NCI-H146 treated with DMSO at 0.1 percent for 48 hours (cell line): ENCODE data around the gene PPP2R5C.

Experiments
- DNase-seq: peaks from one replicate; lab custom pipeline; 2025; ENCODE audit not compliant: unreplicated experiment; lab: John Stamatoyannopoulos, UW

Gene PPP2R5C

DNA sequence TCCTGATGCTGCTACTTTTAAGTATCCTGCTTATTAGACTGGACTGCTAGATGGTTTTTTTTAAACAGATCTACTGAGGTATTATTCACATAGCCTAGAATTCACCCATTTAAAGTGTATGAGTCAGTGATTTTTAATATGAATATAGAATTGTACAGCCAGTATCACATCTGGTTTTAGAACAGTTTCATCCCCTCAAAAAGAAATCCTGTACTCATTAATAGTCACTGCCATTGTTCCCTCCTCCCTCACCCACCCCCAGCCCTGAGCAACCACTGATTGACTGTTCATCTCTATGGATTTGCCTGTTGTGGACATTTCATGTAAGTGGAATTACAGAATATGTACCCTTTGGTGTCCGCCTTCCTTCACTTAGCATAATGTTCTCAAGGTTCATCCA lies 98.4 kb downstream of the PPP2R5C start:
- DNase-seq = no peak

DNA sequence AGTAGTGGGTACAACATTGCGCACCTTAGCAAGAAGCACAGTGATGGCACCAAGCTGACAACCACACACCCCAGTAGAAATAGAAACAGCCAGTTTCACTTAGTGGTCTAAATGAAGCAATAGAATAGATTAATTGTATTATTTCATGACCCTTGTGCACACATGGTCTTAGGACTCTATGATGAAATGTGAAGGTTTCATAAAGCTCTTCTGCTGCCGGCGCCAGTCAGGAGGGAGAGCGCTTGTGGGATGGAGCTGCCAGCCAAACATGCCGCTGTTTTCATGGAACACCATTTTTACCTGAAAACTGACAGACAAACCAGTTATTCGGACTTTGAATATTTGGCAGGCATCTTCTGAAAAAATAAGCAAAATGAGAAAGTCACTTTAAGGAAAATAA lies 100.0 kb downstream of the PPP2R5C start:
- DNase-seq = no peak

DNA sequence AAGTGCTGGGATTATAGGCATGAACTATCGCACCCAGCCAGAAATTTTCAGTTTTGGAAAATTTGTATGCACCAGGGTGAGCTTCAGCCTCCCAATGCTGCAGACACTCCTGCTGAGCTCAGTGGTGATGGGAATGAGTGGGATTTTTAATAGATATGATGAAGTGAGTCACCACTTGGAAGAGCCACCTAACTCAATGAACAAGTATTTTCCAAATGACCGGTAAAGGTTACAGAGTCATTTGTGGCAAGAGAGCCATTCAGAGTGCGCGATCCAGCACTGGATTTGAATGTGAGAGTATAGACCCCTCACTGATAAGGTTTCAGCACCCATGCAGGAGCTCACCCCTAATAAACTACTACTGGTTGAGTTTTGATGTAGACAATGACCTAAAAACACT lies 100.7 kb downstream of the PPP2R5C start:
- no peak for DNase-seq

DNA sequence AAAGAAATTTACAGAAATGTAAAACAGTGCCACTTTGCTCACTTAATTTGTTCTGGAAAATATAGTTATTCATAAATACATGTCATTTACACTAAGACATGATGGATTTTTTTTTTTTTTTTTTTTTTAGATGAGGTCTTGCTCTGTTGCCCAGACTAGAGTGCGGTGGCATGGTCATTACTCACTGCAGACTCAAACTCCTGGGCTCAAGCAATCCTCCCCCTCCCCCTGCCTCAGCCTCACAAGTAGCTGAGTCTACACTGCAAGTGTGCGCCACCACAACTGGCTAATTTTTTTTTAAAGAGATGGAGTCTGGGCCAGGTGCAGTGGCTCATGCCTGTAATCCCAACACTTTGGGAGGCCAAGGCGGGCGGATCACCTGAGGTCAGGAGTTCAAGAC lies 101.2 kb downstream of the PPP2R5C start:
- no peak for DNase-seq

DNA sequence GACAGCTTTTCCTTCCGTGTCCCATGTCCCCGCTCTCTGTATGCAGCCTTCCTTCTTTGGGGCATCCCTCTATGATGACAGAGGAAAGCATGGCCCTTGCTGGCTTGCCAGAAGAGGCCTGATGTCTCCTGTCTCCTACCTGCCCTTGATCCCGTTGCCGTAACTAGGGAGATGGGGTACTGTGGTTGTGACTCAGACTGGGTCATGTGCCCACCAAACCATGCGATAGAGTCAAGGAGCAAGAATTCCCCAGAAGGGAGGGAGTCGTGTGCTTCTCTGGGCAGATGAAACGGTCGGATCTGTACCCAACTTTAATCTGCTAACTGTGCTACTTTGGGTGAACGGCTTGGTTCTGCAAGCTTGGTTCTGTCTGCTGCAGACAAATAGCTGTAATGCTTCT lies 103.8 kb downstream of the PPP2R5C start:
- DNase-seq = no peak

DNA sequence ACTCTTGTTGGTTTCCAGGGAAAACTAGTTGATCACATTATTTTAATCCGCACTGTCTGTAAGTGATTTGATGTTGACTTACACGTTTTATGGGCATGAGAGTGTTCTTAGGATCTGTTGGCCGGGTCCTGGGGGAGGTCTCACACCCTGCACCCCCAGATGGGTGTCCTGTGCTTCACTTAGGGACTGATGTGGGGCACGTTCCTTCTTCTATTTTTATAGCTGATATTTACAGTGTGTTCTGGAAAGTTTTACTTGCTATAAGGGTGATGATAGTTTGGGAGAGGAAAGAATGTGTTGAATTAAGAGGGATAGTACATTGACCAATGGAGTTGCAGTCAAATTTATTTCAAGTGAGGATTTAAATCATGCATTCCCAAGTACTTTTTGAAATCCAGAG lies 106.3 kb downstream of the PPP2R5C start:
- DNase-seq = no peak

DNA sequence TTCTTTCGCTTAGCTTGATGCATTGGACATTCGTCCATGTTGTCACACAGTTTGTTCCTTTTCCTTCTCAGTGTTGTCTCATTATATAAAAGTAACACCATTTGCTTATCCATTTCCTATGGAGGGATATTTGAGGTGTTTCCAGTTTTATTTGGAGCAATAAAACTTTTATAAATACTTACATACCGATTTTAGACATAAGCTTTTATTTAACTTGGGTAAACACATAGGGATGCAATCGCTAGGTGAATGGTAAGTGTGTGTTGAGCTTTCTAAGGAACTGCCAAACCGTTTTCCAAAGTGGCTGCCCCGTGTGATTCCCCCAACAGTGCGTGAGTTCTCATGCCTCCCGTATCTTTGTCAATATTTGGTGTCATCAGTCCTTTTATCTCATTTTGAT lies 107.7 kb downstream of the PPP2R5C start:
- DNase-seq = no peak

DNA sequence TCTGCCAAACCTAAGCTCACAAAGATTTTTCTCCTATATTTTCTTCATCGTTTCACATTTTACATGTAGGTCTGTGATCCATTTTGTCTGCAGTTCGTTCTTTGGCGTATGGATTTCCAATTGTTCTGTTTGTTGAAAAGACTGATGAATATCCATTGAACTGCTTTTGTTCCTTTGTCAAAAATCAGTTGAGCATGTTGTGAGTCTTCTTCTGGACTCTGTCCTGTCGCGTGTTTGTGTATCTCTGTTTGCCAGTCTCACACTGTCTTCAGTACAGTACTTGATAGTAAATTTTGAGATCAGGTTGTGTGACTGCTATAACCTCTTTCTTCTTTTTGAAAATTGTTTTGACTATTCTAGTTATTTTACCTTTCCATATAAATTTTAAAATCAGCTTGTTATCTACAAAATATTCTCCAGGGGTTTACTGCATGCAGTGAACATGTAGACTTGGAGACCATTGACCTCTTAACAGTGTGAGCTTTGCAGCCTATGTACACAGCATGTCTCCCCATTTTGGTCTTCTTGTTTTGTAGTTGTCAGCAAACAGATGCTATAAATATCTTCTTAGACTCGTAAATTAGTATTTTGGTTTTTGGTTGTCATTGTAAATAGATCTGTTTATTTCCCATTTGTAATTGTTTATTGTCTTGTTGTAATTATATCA lies 108.9 kb downstream of the PPP2R5C start:
- DNase-seq = no peak

DNA sequence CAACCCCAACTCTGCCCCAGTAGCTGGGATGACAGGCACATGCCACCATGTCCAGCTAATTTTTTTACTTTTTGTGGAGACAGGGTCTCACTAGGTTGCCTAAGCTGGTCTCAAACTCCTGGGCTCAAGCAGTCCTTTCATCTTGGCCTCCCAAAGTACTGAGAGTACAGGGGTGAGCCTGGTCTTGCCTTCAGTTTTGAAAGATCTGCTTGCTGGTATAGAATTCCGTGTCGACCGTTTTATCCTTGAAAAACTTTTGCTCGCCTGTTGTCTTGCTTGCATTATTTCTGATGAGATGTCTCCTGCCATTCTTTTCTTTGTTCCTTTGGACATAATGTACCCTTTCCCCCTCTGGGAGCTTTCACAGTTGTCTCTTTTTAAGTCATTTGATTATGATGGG lies 110.8 kb downstream of the PPP2R5C start:
- DNase-seq = no peak

DNA sequence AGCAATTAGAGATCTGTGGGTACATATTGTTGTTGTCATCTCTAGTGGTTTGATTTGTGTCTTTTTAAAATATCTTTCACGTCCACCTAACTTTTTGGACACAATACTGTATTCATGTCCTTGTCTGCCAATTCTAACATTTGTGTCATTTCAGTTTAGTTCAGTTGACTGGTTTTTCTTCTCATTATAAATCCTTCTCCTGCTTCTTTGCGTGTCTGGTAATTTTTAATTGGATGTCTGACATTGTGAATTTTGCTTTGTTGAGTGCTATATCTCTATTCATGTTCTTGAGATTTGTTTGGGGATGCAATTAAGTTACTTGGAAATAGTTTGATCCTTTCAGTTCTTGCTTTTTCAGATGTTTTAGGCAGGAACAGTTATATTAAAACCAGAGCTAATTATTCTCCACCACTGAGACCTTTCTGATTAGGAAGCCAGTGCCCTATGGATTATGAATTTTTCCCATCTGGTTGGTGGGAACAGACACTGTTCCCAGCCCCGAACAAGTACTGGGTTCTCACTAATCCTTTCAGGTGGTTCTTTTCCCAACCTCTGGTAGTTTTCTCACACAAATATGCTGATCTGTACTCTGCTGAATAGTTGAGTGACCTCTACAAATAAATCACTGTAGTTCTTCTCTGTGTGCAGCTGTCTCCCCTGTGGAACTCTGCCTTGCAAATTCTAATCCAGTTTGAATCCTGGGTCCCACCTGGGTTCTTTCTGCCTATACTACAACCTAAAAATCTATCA lies 111.7 kb downstream of the PPP2R5C start:
- DNase-seq = no peak

DNA sequence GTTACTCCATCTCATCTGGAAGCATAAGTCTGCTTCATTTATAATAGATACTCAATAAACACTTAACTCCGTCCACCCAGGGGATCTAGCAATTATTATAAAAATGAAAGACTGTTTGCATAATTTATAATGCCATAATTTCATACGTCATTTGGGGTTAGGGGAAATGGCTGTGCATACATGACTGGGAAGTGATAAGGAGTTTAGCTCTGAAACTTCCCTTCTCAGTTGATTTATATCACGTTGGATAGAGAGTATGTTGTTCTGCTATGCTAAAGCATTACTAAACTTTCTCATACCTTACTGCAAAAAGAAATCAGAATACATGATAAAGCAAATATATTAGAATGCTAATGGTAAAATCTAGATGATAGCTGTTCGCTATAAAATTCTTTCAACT lies 112.5 kb downstream of the PPP2R5C start:
- no peak for DNase-seq

DNA sequence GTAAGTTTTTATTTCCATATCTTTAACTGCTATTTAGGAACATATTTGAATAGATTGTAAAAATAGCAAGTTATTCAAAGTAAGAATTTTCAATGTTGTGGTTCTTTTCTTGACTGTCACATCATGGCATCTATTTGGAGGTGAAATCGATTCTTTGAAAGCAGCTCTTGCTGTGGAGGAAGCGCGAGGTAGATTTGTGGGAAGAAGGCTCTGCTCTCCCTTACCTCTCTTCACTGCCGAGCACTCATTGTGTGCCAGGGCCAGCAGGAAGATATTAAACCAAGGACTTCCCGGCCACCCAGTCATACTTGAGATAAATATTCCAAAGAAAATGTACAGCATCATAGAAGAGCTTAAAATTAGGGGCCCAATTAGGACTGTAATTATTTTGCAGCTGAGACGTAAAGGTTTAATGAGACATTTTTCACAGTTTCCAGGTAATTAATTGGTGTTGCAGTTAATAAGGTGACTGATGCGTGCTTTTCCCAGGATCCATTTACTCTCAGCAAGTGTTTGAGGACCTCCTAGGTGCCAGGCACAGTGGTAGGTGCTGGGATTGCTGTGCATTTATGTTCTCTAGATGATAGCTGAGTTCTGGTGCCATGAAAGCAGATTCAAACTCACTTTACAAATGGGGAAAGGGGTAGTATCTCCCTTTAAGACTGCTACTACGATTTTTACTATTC lies 113.7 kb downstream of the PPP2R5C start:
- DNase-seq = no peak

DNA sequence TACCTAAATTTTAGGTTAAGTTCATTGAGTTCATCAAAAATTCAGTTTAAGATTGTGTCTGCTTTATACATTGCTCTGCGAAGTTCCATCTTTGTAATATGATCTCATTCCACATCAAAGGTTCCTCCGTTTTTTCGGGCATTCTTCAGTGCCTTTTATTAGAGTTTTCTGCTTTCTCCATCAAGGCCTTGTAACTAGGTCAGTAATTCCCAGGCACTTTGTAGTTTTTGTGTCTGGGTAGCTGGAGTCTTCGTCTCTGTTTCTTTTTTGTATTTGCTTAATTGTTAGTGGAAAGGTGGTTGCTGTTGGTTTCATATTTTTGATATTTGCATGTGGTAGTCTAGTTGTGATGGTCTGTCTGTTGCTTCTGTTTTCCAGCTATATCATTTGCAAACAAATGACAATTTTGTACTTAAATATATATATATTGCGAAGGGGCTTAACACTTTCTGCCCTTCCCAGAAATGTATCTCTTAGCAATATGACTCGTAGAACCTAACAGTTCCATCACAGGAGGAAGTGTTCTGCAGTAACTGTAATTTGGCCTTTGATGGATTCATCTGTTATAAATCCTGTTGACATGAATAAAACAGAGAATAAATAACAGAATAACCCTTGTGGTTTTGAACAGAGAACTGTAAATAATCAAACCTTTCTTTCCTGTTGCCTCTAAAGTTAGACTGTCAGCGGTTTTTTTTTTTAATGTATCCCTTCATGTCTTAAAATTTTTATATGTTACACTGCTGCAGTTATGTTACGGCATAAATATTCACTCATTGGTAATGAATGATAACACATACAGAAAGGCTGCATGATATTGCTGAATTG lies 114.4 kb downstream of the PPP2R5C start:
- no peak for DNase-seq

DNA sequence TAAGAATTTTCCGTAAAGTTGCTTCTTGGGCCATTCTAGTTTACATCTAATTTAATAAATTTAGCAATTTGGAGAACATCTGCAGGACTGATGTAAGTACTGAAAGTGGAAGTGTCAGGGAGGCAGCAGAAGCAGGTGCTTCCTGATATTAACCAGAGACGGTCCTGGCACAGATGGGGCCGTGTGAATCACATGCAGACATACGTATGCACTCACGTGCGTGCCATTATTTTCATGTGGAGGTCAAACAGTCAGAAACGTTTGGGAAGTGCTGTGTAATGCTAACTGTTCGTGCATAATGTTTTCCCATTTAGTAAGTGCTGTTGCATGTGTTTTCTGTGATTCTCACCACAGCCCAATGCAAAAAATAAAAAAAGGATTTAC lies 115.0 kb downstream of the PPP2R5C start:
- DNase-seq = no peak

DNA sequence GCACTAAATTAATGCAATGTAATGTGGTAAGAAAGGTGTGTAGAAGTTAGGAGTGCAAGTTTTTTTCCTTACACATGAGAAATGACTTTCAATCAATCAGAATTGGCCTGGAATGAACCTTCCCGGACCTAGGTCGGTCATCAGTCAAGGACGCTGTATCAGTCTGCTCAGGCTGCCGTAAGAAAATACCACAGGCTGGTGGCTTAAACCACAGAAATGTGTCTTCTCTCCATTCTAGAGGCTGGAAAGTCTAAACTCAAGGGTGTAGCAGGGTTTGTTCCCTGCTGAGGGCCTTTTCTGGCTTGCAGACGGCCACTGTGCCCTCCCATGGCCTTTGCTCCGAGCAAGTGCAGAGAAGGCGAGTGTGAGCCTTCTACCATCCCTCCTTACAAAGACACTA lies 116.3 kb downstream of the PPP2R5C start:
- no peak for DNase-seq

DNA sequence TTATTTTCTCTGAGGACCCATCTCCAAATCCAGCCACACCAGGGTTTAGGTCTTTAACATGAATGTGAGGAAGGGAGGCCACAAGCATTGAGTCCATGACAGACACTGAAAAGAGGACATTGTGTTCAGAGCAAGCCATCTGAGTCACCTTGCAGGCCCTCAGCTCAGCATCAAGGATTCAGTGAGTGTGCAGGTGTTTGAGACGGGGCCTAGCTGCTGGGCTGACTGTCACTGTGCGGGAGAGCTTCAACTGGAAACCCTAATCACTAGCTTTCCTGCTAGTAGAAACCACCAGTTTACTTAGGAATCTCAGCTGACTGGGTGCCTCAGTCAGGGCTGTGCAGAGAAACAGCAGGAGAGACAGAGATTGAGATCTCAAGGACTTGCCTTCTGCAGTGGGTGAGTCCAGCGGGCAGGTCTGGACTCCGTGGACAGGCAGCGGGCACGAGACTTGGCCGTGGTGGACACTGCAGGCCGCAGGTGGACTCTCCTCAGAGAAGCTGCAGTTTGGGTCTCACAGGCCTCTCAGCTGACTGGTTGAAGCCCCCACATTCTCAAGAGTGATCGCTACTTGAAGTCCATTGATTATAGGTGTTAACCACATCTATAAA lies 116.8 kb downstream of the PPP2R5C start:
- DNase-seq = no peak

DNA sequence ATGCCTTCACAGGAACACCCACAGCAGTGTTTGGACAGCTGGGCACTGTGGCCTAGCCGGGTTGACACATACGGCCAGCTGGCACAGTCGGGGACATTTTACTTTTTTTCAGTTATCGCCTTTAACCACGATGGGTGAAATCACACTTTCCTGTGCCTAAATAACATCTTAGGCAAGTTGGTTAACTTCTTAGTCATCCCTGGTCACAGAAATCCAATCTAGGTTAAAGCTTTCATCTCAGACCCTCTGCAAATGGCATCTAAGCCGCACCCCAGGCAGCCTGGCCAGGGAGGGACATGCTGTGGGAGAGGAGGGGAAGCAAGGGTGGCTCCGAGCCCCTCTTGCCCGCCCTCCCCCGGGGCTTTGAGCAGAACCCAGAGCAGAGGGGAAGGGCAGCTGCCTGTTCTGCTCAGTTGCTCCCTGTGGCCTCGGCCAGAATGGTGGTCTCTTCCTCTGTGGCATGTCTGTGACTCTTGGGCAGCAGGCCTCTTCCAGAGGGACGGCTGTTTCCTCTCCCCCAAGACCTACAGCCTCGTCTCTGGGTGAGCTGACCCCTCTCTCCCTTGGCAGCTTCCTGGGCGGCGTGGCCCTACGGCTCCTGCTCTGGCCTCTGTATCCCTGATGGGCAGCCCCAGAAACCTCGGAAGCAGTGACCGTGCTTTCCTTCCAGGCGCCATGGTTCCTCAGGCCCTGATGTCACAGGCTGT lies 117.5 kb downstream of the PPP2R5C start:
- no peak for DNase-seq

DNA sequence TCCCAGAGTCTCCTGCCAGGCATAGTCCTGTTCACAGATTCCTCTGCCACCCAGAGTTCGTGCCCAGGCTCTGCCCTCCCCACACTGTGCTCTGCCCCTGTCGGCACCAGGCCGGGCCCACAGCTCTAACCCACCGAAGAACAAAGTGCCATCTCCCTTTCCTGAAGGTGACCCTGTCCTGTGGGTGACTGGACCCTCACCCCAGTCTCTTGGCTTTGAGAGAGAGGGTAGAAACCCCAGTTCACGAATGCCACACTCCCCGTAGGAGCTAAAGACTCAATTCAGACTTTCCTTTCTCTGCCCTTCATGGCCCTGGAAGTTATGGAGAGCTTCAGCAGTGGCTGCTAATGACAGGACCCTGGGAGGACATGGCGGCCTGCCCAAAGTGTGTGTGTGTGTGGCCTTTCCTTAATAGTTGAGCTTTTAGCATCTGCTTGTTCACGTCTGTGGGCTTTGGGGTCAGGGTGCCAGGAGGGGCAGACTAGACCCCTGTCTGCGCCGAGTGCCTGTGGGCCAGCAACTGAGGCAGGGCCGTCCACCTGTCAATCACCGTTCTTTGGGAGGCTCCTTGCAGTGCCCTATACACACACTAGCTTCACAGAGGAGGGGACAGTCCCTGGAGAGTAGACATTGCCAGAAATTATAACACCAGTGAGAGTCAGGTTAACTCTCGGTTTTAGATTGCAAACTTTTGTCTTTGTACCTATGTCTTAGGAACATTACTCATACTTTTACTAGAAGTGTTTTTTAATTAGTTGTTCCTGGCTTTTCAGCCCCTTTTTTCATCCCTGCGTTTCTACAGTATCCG lies 118.2 kb downstream of the PPP2R5C start:
- DNase-seq = no peak

DNA sequence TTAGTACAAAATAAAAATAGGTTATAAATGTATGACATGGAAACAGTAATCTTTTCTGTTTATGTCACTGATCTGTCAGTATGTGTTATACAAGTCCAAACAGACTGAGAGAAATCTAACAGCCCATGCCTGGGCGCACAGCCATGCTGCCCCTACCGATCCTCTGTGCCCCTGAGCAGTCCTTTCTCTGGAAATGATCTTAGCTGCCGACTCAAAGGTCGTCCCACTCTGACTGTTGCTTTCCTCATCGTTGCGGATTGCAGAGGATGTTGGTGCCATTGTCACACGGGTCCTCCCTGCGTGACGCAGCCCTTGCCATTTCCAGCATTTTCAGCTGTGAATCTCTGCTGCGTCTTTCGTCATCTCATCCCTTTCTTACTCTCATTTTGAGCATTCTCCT lies 119.9 kb downstream of the PPP2R5C start:
- no peak for DNase-seq
